Naive thymus-derived CD4-positive, alpha-beta T cell (primary cell): Measurements from ENCODE around the gene NGDN. TPM values are rescaled to one million over a fixed set of nuclear protein-coding genes. Genes with fewer than 3 reads are reported as not detected.

Experiments
- ATAC-seq: fragments of 150-1000 bp; cut with Tn5 transposase; 2 replicates; pipeline ENCODE4 v1.10.0; 2021; ENCODE audit warnings: mild to moderate bottlenecking, moderate library complexity
- CTCF ChIA-PET: fragments of 350-600 bp; sonication (Branson Sonifier 250); formaldehyde crosslinking; loops from one replicate; lab custom pipeline; 2021; ENCODE audit warnings: antibody characterized with exemption; lab: Charles Lee
- POLR2A ChIA-PET: fragments of 350-600 bp; sonication (Branson Sonifier 250); formaldehyde crosslinking; loops from one replicate; lab custom pipeline; 2021; ENCODE audit warnings: antibody characterized with exemption, inconsistent platforms; lab: Charles Lee
- DNase-seq, 9 donors: peaks; one replicate each; pipeline versions ENCODE4 v3.0.0 to v3.0.0-alpha.2; 2020 to 2022; ENCODE audit warnings: mixed read lengths in 1 of 9
- H3K27ac ChIP-seq: one replicate; pipeline ENCODE4 v1.7.0; 2013; ENCODE audit warnings: mild to moderate bottlenecking, low read depth, low read length, moderate library complexity
- H3K27me3 ChIP-seq, 2 donors: one replicate each; pipeline ENCODE4 v1.7.0; 2013; ENCODE audit warnings: low read length in 2 of 2, mild to moderate bottlenecking in 2 of 2, moderate library complexity in 2 of 2; ENCODE audit not compliant: control insufficient read depth in 2 of 2, insufficient read depth in 2 of 2
- H3K36me3 ChIP-seq, 3 experiments: 1 replicate in 2 of 3; 2 replicates in 1 of 3; pipeline ENCODE4 v1.7.0; 2013; ENCODE audit warnings: low read length in 3 of 3, mild to moderate bottlenecking in 3 of 3, moderate library complexity in 1 of 3; ENCODE audit not compliant: insufficient read depth in 3 of 3, control insufficient read depth in 2 of 3
- H3K4me1 ChIP-seq, 2 donors: one replicate each; pipeline ENCODE4 v1.7.0; 2013; ENCODE audit warnings: low read length in 2 of 2, mild to moderate bottlenecking in 2 of 2, moderate library complexity in 1 of 2; ENCODE audit not compliant: control insufficient read depth in 2 of 2, insufficient read depth in 2 of 2
- H3K4me3 ChIP-seq: 2 replicates; pipeline ENCODE4 v1.7.0; 2013; ENCODE audit warnings: mild to moderate bottlenecking, low read length
- H3K9me3 ChIP-seq, 3 experiments: 1 replicate in 2 of 3; 2 replicates in 1 of 3; pipeline ENCODE4 v1.7.0; 2013; ENCODE audit warnings: low read length in 3 of 3; ENCODE audit not compliant: control insufficient read depth in 2 of 3
- H3K27ac Mint-ChIP-seq, 9 donors: one replicate each; pipeline ENCODE4 v1.8.0; 2020 to 2022; ENCODE audit warnings: mixed read lengths in 9 of 9, mild to moderate bottlenecking in 8 of 9, moderate library complexity in 5 of 9, inconsistent platforms in 2 of 9
- H3K27me3 Mint-ChIP-seq, 5 donors: one replicate each; pipeline ENCODE4 v1.8.0; 2021 to 2022; ENCODE audit warnings: mixed read lengths in 5 of 5, mild to moderate bottlenecking in 1 of 5
- H3K36me3 Mint-ChIP-seq, 5 donors: one replicate each; pipeline ENCODE4 v1.8.0; 2020 to 2022; ENCODE audit warnings: mixed read lengths in 5 of 5, mild to moderate bottlenecking in 3 of 5, inconsistent platforms in 1 of 5
- H3K4me1 Mint-ChIP-seq, 7 donors: one replicate each; pipeline ENCODE4 v1.8.0; 2020 to 2022; ENCODE audit warnings: mixed read lengths in 7 of 7, mild to moderate bottlenecking in 3 of 7, inconsistent platforms in 1 of 7
- H3K4me3 Mint-ChIP-seq, 10 donors: one replicate each; pipeline ENCODE4 v1.8.0; 2020 to 2022; ENCODE audit warnings: mild to moderate bottlenecking in 10 of 10, mixed read lengths in 10 of 10, moderate library complexity in 6 of 10, inconsistent platforms in 2 of 10
- H3K9me3 Mint-ChIP-seq, 11 donors: one replicate each; pipeline ENCODE4 v1.8.0; 2020 to 2022; ENCODE audit warnings: mixed read lengths in 11 of 11, mild to moderate bottlenecking in 4 of 11, inconsistent platforms in 1 of 11, moderate library complexity in 1 of 11
- intact Hi-C, 2 donors: fragments of 100-400 bp; cut with micrococcal nuclease; formaldehyde crosslinking; loops; one replicate each; pipeline ENCODE4 v1.15.1; 2023
- polyA plus RNA-seq, 2 donors: library from polyadenylated mRNA; unstranded; fragments of 300-500 nt; fragmentation: Illumina TruSeq; gene quantifications; one replicate each; pipeline ENCODE4 v1.2.3, GENCODE V29; 2021
- total RNA-seq, 6 experiments: library from RNA in 5 of 6; stranded (reverse) in 5 of 6; gene quantifications; 1 replicate in 5 of 6; 2 replicates in 1 of 6; pipeline ENCODE4 v1.2.3 and lab custom pipeline; 2021 to 2026

NGDN gene
- total and polyA plus RNA-seq, 7 experiments from 2014 or later: 52.9 to 152 (median 93.9) TPM

GRCh38 chr14:23481979-23482822 lies 12.7 kb downstream of the NGDN start:
- Mint-ChIP-seq H3K36me3 (peaks cover 5 to 39% (median 18%) of the 10 kb centered on the region in 5 donors), H3K4me3 (no peak overlapping the region), H3K9me3 (peaks cover 0 to 1% (median 0%) of the 10 kb centered on the region in 11 donors), H3K27ac (no peak overlapping the region), H3K27me3 (no peaks in the 10 kb centered on the region), H3K4me1 (peaks cover 2 to 16% (median 11%) of the 10 kb centered on the region in 7 donors)
- Histone ChIP-seq H3K4me1 (no peaks in the 10 kb centered on the region), H3K27ac (no peak overlapping the region), H3K27me3 (no peaks in the 10 kb centered on the region), H3K4me3 (no peak overlapping the region), H3K36me3 (peaks cover 8 to 56% (median 12%) of the 10 kb centered on the region in 3 experiments), H3K9me3 (no peaks in the 10 kb centered on the region)
- ChIA-PET POLR2A (no interaction called here), CTCF (interaction anchor here (1.0 kb wide), 1 partner anchor 76 kb away, joined by 4 read pairs; no protein-coding TSS in a partner anchor)
- DNase-seq (no peak), ATAC-seq (no peak)
- intact Hi-C loops: no loop called here

GRCh38 chr14:23482823-23483148 lies 13.3 kb downstream of the NGDN start:
- H3K36me3 Mint-ChIP-seq: peaks cover 2 to 36% (median 13%) of the 10 kb centered on the region in 5 donors
- H3K4me3 Mint-ChIP-seq: no peak overlapping the region
- H3K27me3 Mint-ChIP-seq: no peaks in the 10 kb centered on the region
- H3K27me3 ChIP-seq: no peaks in the 10 kb centered on the region
- CTCF ChIA-PET: interaction anchor here (1.0 kb wide), 1 partner anchor 76 kb away, joined by 4 read pairs; no protein-coding TSS in a partner anchor
- DNase-seq (no peak), ATAC-seq (no peak)
- peaks cover 0 to 1% (median 0%) of the 10 kb centered on the region in 11 donors for H3K9me3 Mint-ChIP-seq
- H3K9me3 ChIP-seq: no peaks in the 10 kb centered on the region
- no peak overlapping the region for H3K27ac ChIP-seq
- intact Hi-C loops: no loop called here
- H3K4me1 Mint-ChIP-seq: peaks cover 2 to 13% (median 7%) of the 10 kb centered on the region in 7 donors
- no peaks in the 10 kb centered on the region for H3K4me1 ChIP-seq
- no peak overlapping the region for H3K27ac Mint-ChIP-seq
- POLR2A ChIA-PET: no interaction called here
- H3K36me3 ChIP-seq: peaks cover 3 to 51% (median 7%) of the 10 kb centered on the region in 3 experiments
- no peak overlapping the region for H3K4me3 ChIP-seq

- intact Hi-C loops: no loop called here
- peaks cover 0 to 52% (median 2%) of the 10 kb centered on the region in 3 experiments for H3K36me3 ChIP-seq
- H3K27ac Mint-ChIP-seq: no peak overlapping the region
- peaks cover 0 to 1% (median 0%) of the 10 kb centered on the region in 11 donors for H3K9me3 Mint-ChIP-seq
- H3K36me3 Mint-ChIP-seq: peaks cover 1 to 36% (median 10%) of the 10 kb centered on the region in 5 donors
- no peak for ATAC-seq
- H3K4me1 Mint-ChIP-seq: peaks cover 0 to 9% (median 2%) of the 10 kb centered on the region in 7 donors
- H3K27me3 Mint-ChIP-seq: no peaks in the 10 kb centered on the region
- DNase-seq: no peak
- no peak overlapping the region for H3K27ac ChIP-seq
- POLR2A ChIA-PET: no interaction called here
- no peaks in the 10 kb centered on the region for H3K27me3 ChIP-seq
- CTCF ChIA-PET: interaction anchor here (1.0 kb wide), 1 partner anchor 75 kb away, joined by 4 read pairs; no protein-coding TSS in a partner anchor
- no peaks in the 10 kb centered on the region for H3K9me3 ChIP-seq
- H3K4me1 ChIP-seq: no peaks in the 10 kb centered on the region
- no peak overlapping the region for H3K4me3 Mint-ChIP-seq
- H3K4me3 ChIP-seq: no peak overlapping the region
Measured at GRCh38 chr14:23483236-23483854, 13.8 kb downstream of the NGDN start.

- Mint-ChIP-seq H3K27ac (no peak overlapping the region), H3K9me3 (peaks cover 0 to 1% (median 0%) of the 10 kb centered on the region in 11 donors), H3K4me3 (no peak overlapping the region), H3K27me3 (no peaks in the 10 kb centered on the region), H3K36me3 (peaks cover 0 to 45% (median 8%) of the 10 kb centered on the region in 5 donors), H3K4me1 (peaks cover 0 to 8% (median 0%) of the 10 kb centered on the region in 7 donors)
- Histone ChIP-seq H3K36me3 (peaks cover 0 to 53% (median 0%) of the 10 kb centered on the region in 3 experiments), H3K4me3 (no peak overlapping the region), H3K4me1 (no peaks in the 10 kb centered on the region), H3K27ac (no peak overlapping the region), H3K9me3 (no peaks in the 10 kb centered on the region), H3K27me3 (no peaks in the 10 kb centered on the region)
- intact Hi-C loops: no loop called here
- no peak for DNase-seq
- ChIA-PET POLR2A (interaction anchor here (0.8 kb wide), 1 partner anchor 70 kb away, joined by 3 read pairs; no protein-coding TSS in a partner anchor), CTCF (interaction anchor here (1.1 kb wide), 1 partner anchor 76 kb away, joined by 3 read pairs; no protein-coding TSS in a partner anchor)
- ATAC-seq: no peak
Measured at GRCh38 chr14:23485326-23485725, 15.8 kb downstream of the NGDN start.

- H3K36me3 Mint-ChIP-seq: peaks cover 0 to 49% (median 8%) of the 10 kb centered on the region in 5 donors
- no peak overlapping the region for H3K4me3 Mint-ChIP-seq
- no peak for ATAC-seq
- peaks cover 0 to 8% (median 0%) of the 10 kb centered on the region in 7 donors for H3K4me1 Mint-ChIP-seq
- ChIA-PET CTCF (no interaction called here), POLR2A (no interaction called here)
- Histone ChIP-seq H3K4me3 (no peak overlapping the region), H3K27ac (no peak overlapping the region), H3K27me3 (no peaks in the 10 kb centered on the region), H3K36me3 (peaks cover 0 to 49% (median 0%) of the 10 kb centered on the region in 3 experiments), H3K9me3 (no peaks in the 10 kb centered on the region), H3K4me1 (no peaks in the 10 kb centered on the region)
- H3K27ac Mint-ChIP-seq: no peak overlapping the region
- intact Hi-C loops: no loop called here
- DNase-seq: no peak
- H3K9me3 Mint-ChIP-seq: peaks cover 0 to 1% (median 0%) of the 10 kb centered on the region in 11 donors
- H3K27me3 Mint-ChIP-seq: no peaks in the 10 kb centered on the region
Measured at GRCh38 chr14:23486036-23486435, 16.5 kb downstream of the NGDN start.

- ChIA-PET POLR2A (no interaction called here), CTCF (no interaction called here)
- ATAC-seq (no peak), DNase-seq (no peak)
- intact Hi-C loops: no loop called here
- Mint-ChIP-seq H3K4me3 (no peak overlapping the region), H3K4me1 (peaks cover 0 to 6% (median 0%) of the 10 kb centered on the region in 7 donors), H3K9me3 (peaks cover 0 to 1% (median 0%) of the 10 kb centered on the region in 11 donors), H3K27me3 (no peaks in the 10 kb centered on the region), H3K27ac (no peak overlapping the region), H3K36me3 (peaks cover 0 to 49% (median 5%) of the 10 kb centered on the region in 5 donors)
- H3K4me3 ChIP-seq: no peak overlapping the region
- no peaks in the 10 kb centered on the region for H3K4me1 ChIP-seq
- no peaks in the 10 kb centered on the region for H3K27me3 ChIP-seq
- no peak overlapping the region for H3K27ac ChIP-seq
- peaks cover 0 to 49% (median 0%) of the 10 kb centered on the region in 3 experiments for H3K36me3 ChIP-seq
- no peaks in the 10 kb centered on the region for H3K9me3 ChIP-seq
Measured at GRCh38 chr14:23487216-23487615, 17.7 kb downstream of the NGDN start.
